ENCODE data around the gene FIGN.

FIGN gene

GRCh38 chr2:163607630-163608029, 128.2 kb downstream of the FIGN start:
- DNase-seq = no peak

- DNase-seq = no peak
Measured at GRCh38 chr2:163606878-163607277, 128.9 kb downstream of the FIGN start.

- no peak for DNase-seq
Measured at GRCh38 chr2:163605779-163606178, 130.0 kb downstream of the FIGN start.

GRCh38 chr2:163604941-163605555, 130.8 kb downstream of the FIGN start:
- DNase-seq = no peak

- no peak for DNase-seq
Measured at GRCh38 chr2:163602196-163602595, 133.6 kb downstream of the FIGN start.

GRCh38 chr2:163601377-163601776, 134.4 kb downstream of the FIGN start:
- DNase-seq = no peak

- no peak for DNase-seq
Measured at GRCh38 chr2:163600801-163601200, 135.0 kb downstream of the FIGN start.

GRCh38 chr2:163595028-163595427, 140.8 kb downstream of the FIGN start:
- DNase-seq = no peak

- no peak for DNase-seq
Measured at GRCh38 chr2:163594497-163594896, 141.3 kb downstream of the FIGN start.

GRCh38 chr2:163593982-163594381, 141.8 kb downstream of the FIGN start:
- no peak for DNase-seq

- DNase-seq = no peak
Measured at GRCh38 chr2:163592954-163593622, 142.7 kb downstream of the FIGN start.

GRCh38 chr2:163591461-163591860, 144.3 kb downstream of the FIGN start:
- DNase-seq = no peak

GRCh38 chr2:163580757-163581156, 155.1 kb downstream of the FIGN start:
- DNase-seq = no peak

- no peak for DNase-seq
Measured at GRCh38 chr2:163574309-163574708, 161.5 kb downstream of the FIGN start.

- DNase-seq = no peak
Measured at GRCh38 chr2:163573652-163574051, 162.2 kb downstream of the FIGN start.

GRCh38 chr2:163572850-163573249, 163.0 kb downstream of the FIGN start:
- DNase-seq = no peak

- no peak for DNase-seq
Measured at GRCh38 chr2:163571423-163572102, 164.2 kb downstream of the FIGN start.

GRCh38 chr2:163570391-163570790, 165.4 kb downstream of the FIGN start:
- no peak for DNase-seq

- no peak for DNase-seq
Measured at GRCh38 chr2:163565192-163565591, 170.6 kb downstream of the FIGN start.

- DNase-seq = no peak
Measured at GRCh38 chr2:163564236-163564635, 171.6 kb downstream of the FIGN start.

- no peak for DNase-seq
Measured at GRCh38 chr2:163563336-163563735, 172.5 kb downstream of the FIGN start.

GRCh38 chr2:163558251-163559021, 177.4 kb downstream of the FIGN start:
- DNase-seq = no peak

GRCh38 chr2:163556511-163556910, 179.3 kb downstream of the FIGN start:
- no peak for DNase-seq

GRCh38 chr2:163554864-163555263, 180.9 kb downstream of the FIGN start:
- no peak for DNase-seq

Measured in activated naive CD4-positive, alpha-beta T cell (primary cell).